ENCODE results near the gene ADRA2B.

- TF ChIP-seq POLR2AphosphoS5 (IDR thresholded peaks at IDR 0.05; ENCODE audit: low read depth) (no peak), CTCF (IDR thresholded peaks at IDR 0.05; ENCODE audit: insufficient read depth, low read length) (no peak)
These were observed 27.0 kb upstream of the ADRA2B start for GRCh38 chr2:96143231-96143847.

All from HL-60 (cell line).